ENCODE measurements around the gene GPD1L. TPM values are rescaled to one million over a fixed set of nuclear protein-coding genes. Genes with fewer than 3 reads are reported as not detected.
A peak's percentile ranks its signal among the peaks of the same experiment; 100 is the strongest.

The GPD1L gene
- total and polyA plus RNA-seq, 2 of the 4 experiments (the other 2 are of a cell fraction) = 3.9 to 7.9 TPM

GRCh38 chr3:32117320-32117719 lies 10.9 kb downstream of the GPD1L start:
- CTCF ChIA-PET = interaction anchor here (0.6 kb wide), 1 partner anchor 143 kb away, joined by 3 read pairs; no protein-coding TSS in a partner anchor
- Histone ChIP-seq H2AK9ac (replicated peaks; ENCODE audit: low read depth, low read length, poor library complexity) (no peak overlapping the region), H3K14ac (replicated peaks; ENCODE audit: low read depth, low read length) (no peak overlapping the region), H4K20me1 (ENCODE audit: insufficient read depth, low read length) (no peaks in the 10 kb centered on the region), H3K4ac (ENCODE audit: low read depth, low read length) (no peak overlapping the region), H3K4me3 (ENCODE audit: insufficient read depth, low read depth, low read length) (no peak overlapping the region), H4K5ac (ENCODE audit: low read depth, low read length) (no peak overlapping the region), H3K4me1 (ENCODE audit: control insufficient read depth, insufficient read depth, low read length) (no peaks in the 10 kb centered on the region), H2BK5ac (ENCODE audit: low read depth, low read length, poor library complexity, severe bottlenecking) (no peak overlapping the region), H3K18ac (ENCODE audit: low read depth, low read length) (no peak overlapping the region), H3K9me3 (ENCODE audit: control insufficient read depth, insufficient read depth, low read length) (no peaks in the 10 kb centered on the region), H2BK120ac (ENCODE audit: low read depth, low read length) (no peak overlapping the region), H2AFZ (replicated peaks; ENCODE audit: low read length, poor library complexity) (no peak overlapping the region), H3K27me3 (ENCODE audit: control insufficient read depth, insufficient read depth, low read length) (no peaks in the 10 kb centered on the region), H3K79me1 (ENCODE audit: low read depth in 1 of 2, low read length in 2 of 2) (no peaks in the 10 kb centered on the region), H3K23ac (ENCODE audit: low read depth, low read length) (no peak overlapping the region), H4K91ac (ENCODE audit: insufficient read depth, low read depth, low read length) (no peak overlapping the region), H4K8ac (ENCODE audit: low read depth in 2 of 2, low read length in 2 of 2) (no peak overlapping the region), H2BK20ac (ENCODE audit: low read depth, low read length) (no peak overlapping the region), H3K4me2 (ENCODE audit: low read depth, low read length) (no peak overlapping the region), H3K9ac (ENCODE audit: low read depth, low read length) (no peak overlapping the region), H3K36me3 (ENCODE audit: control insufficient read depth, insufficient read depth, low read length) (no peaks in the 10 kb centered on the region), H3K56ac (ENCODE audit: extremely low read depth, insufficient read depth, low read length) (no peak overlapping the region), H3K27ac (ENCODE audit: insufficient read depth, low read length) (no peak overlapping the region), H2AK5ac (ENCODE audit: low read depth, low read length) (no peak overlapping the region), H3K9me1 (ENCODE audit: insufficient read depth, low read length) (no peaks in the 10 kb centered on the region), H2BK15ac (ENCODE audit: low read depth, low read length) (no peak overlapping the region)
- in situ Hi-C loops (cut with MboI; ENCODE audit: low sequenced_read_pairs) (no loop called here), intact Hi-C loops (cut with micrococcal nuclease) (no loop called here), dilution Hi-C loops (cut with HindIII; ENCODE audit: low sequenced_read_pairs, unreplicated experiment) (no loop called here)
- ATAC-seq (ENCODE audit: low read depth) (peak; percentile 27; the same call in 1 of the 2 replicates), DNase-seq (no peak)
- POLR2A ChIA-PET (ENCODE audit: unreplicated experiment) = no interaction called here
- TF ChIP-seq CTCF (conservative IDR thresholded peaks at IDR 0.05; ENCODE audit: low read depth, low read length) = no peak
- TF ChIP-seq MXI1 (IDR thresholded peaks at IDR 0.05; ENCODE audit: borderline replicate concordance, low read depth, low read length) = no peak
- TF ChIP-seq CEBPB (IDR thresholded peaks at IDR 0.05; ENCODE audit: low read depth, low read length) = no peak
- no peak for TF ChIP-seq RAD21 (IDR thresholded peaks at IDR 0.05; ENCODE audit: low read length)
- TF ChIP-seq MAZ (IDR thresholded peaks at IDR 0.05; ENCODE audit: borderline replicate concordance, low read depth, low read length) = no peak
- TF ChIP-seq ELK1 (IDR thresholded peaks at IDR 0.05; ENCODE audit: borderline replicate concordance, low read depth, low read length) = no peak
- no TSS peak for BruUV-seq (replicated peaks)
- WGBS, 2 experiments (ENCODE audit: extremely low coverage in 2 of 2, insufficient read length in 1 of 2) = no CpG with 5 or more reads among the region's 1 CpG
